Endothelial cell of umbilical vein (primary cell): ENCODE results near the gene UBE2L3. TPM values are rescaled to one million over a fixed set of nuclear protein-coding genes. Genes with fewer than 3 reads are reported as not detected.
"Not testable (repeated sequence)": the region's sequence is repeated elsewhere in the genome, so short reads cannot be mapped to it uniquely, and the experiment has no call there.

Experiments
- BruUV-seq: library from RNA; stranded (reverse); fragments of 400-500 nt; replicated peaks from 2 replicates; lab custom pipeline; 2021; lab: Mats Ljungman, UMichigan
- CTCF ChIA-PET: fragments of 300-600, 350-600 bp; sonication (Branson Sonifier 250); formaldehyde crosslinking; loops from one replicate; lab custom pipeline; 2021; ENCODE audit warnings: antibody characterized with exemption, inconsistent platforms; lab: Charles Lee
- POLR2A ChIA-PET: fragments of 300-600, 350-600 bp; sonication (Branson Sonifier 250); formaldehyde crosslinking; loops from one replicate; lab custom pipeline; 2021; ENCODE audit warnings: antibody characterized with exemption, inconsistent platforms; lab: Charles Lee
- DNase-seq: peaks from one replicate; pipeline ENCODE4 v3.0.0-alpha.2; 2011; ENCODE audit warnings: low read depth, low spot score
- FAIRE-seq: peaks from 2 replicates; lab custom pipeline; 2011; peaks lifted over from hg19 to GRCh38; lab: Jason Lieb, UNC
- H2AFZ ChIP-seq: 2 replicates; pipeline ENCODE4 v1.6.0; 2012; ENCODE audit warnings: low read depth, low read length, control low read depth, inconsistent platforms
- H3K27ac ChIP-seq: 2 replicates; pipeline ENCODE4 v1.5.1; 2011; ENCODE audit warnings: low read depth, mild to moderate bottlenecking, control low read depth, low read length, moderate library complexity; ENCODE audit not compliant: insufficient read depth
- H3K27me3 ChIP-seq, 2 experiments: 2 replicates each; pipeline versions ENCODE4 v1.6.0 to v1.6.1; 2011; ENCODE audit warnings: low read length in 2 of 2, mixed read lengths in 1 of 2; ENCODE audit not compliant: control insufficient read depth in 2 of 2, insufficient read depth in 2 of 2
- H3K36me3 ChIP-seq, 2 experiments: 2 replicates in 1 of 2; 3 replicates in 1 of 2; pipeline ENCODE4 v1.5.1; 2011; ENCODE audit warnings: low read length in 2 of 2, mild to moderate bottlenecking in 1 of 2, moderate library complexity in 1 of 2; ENCODE audit not compliant: control insufficient read depth in 2 of 2, insufficient read depth in 2 of 2; ENCODE audit errors: extremely low read depth in 1 of 2
- H3K4me1 ChIP-seq: 3 replicates; pipeline ENCODE4 v1.5.1; 2011; ENCODE audit warnings: mild to moderate bottlenecking, low read length; ENCODE audit not compliant: control insufficient read depth, insufficient read depth; ENCODE audit errors: extremely low read depth
- H3K4me2 ChIP-seq: 2 replicates; pipeline ENCODE4 v1.6.1; 2011; ENCODE audit warnings: low read length, control low read depth, mixed read lengths; ENCODE audit not compliant: insufficient read depth
- H3K4me3 ChIP-seq, 3 experiments: fragments of 200-600 bp in 1 of 3; sonication (generic), shearing (Covaris generic) in 1 of 3; replicated peaks in 1 of 3; 2 replicates each; pipeline ENCODE4 v1.5.1; 2011 to 2016; ENCODE audit warnings: control low read depth in 3 of 3, low read length in 3 of 3, mild to moderate bottlenecking in 2 of 3, inconsistent platforms in 1 of 3, low read depth in 1 of 3, moderate library complexity in 1 of 3; ENCODE audit not compliant: insufficient read depth in 1 of 3
- H3K79me2 ChIP-seq: 2 replicates; pipeline ENCODE4 v1.6.0; 2012; ENCODE audit warnings: low read length, inconsistent platforms; ENCODE audit not compliant: control insufficient read depth, insufficient read depth
- H3K9ac ChIP-seq: replicated peaks from 2 replicates; pipeline ENCODE3; 2011; ENCODE audit warnings: low read length, control low read depth; ENCODE audit not compliant: insufficient read depth; ENCODE audit errors: extremely low read depth
- H3K9me1 ChIP-seq: replicated peaks from 3 replicates; pipeline ENCODE4 v1.6.0; 2011; ENCODE audit warnings: mild to moderate bottlenecking, low read length; ENCODE audit not compliant: control insufficient read depth, insufficient read depth; ENCODE audit errors: extremely low read depth
- H3K9me3 ChIP-seq: replicated peaks from 2 replicates; pipeline ENCODE4 v1.5.1; 2012; ENCODE audit warnings: low read length, inconsistent platforms; ENCODE audit not compliant: control insufficient read depth, insufficient read depth
- H4K20me1 ChIP-seq: replicated peaks from 2 replicates; pipeline ENCODE3; 2011; ENCODE audit warnings: mild to moderate bottlenecking, low read length; ENCODE audit not compliant: control insufficient read depth, insufficient read depth; ENCODE audit errors: extremely low read depth
- CTCF ChIP-seq, 2 donors: IDR thresholded peaks; 1 replicate in 1 of 2; 2 replicates in 1 of 2; pipeline ENCODE4 v1.5.1; 2011; ENCODE audit warnings: low read length in 2 of 2, mild to moderate bottlenecking in 2 of 2, moderate library complexity in 2 of 2, control low read depth in 1 of 2, inconsistent platforms in 1 of 2, low read depth in 1 of 2; ENCODE audit not compliant: insufficient read depth in 1 of 2; ENCODE audit errors: extremely low read depth in 1 of 2
- MYC ChIP-seq: IDR thresholded peaks from one replicate; pipeline ENCODE4 v1.6.1; 2011; ENCODE audit warnings: mild to moderate bottlenecking, low read depth, low read length
- POLR2A ChIP-seq: IDR thresholded peaks from 2 replicates; pipeline ENCODE4 v1.6.1; 2012; ENCODE audit warnings: low read depth, mild to moderate bottlenecking, control low read depth, low read length
- POLR2AphosphoS5 ChIP-seq: IDR thresholded peaks from 2 replicates; pipeline ENCODE4 v1.6.1; 2012; ENCODE audit warnings: low read depth, mild to moderate bottlenecking, control low read depth, low read length, moderate library complexity; ENCODE audit not compliant: insufficient read depth
- dilution Hi-C: fragments of 300-500 bp; cut with MboI; formaldehyde crosslinking; loops from one replicate; pipeline ENCODE4 v1.15.0; 2019; ENCODE audit warnings: low sequenced_read_pairs; ENCODE audit not compliant: extremely low pct_ligation_motif_present
- intact Hi-C: fragments of 100-400 bp; cut with micrococcal nuclease; formaldehyde crosslinking; loops from one replicate; pipeline ENCODE4 v1.10.0; 2022
- polyA plus RNA-seq, 4 experiments: library from polyadenylated mRNA; depleted of rRNA in 3 of 4; stranded (reverse) in 3 of 4; unstranded in 1 of 4; fragments of >200 nt; gene quantifications; 2 replicates each; pipeline versions ENCODE4 v1.2.1 to v1.2.3, GENCODE V29; 2011 to 2012; ENCODE audit warnings: missing spikeins in 1 of 4
- total RNA-seq: library from RNA; stranded (reverse); gene quantifications from 2 replicates; pipeline ENCODE4 v1.2.3, GENCODE V29; 2021

The UBE2L3 gene
- total and polyA plus RNA-seq, 2 donors (not counting 3 experiments of a cell fraction or from before 2014, with no cell fraction given), result 66.0 to 83.5 TPM

GRCh38 chr22:21568347-21569075, 997 bp downstream of the UBE2L3 start:
- peaks cover 59% of the 10 kb centered on the region for H3K79me2 ChIP-seq
- ChIA-PET CTCF (interaction anchor here (0.7 to 1.8 kb wide), 5 partner anchors 34 to 78 kb away, joined by 4 to 8 read pairs (median 4); no protein-coding TSS in a partner anchor), POLR2A (interaction anchor here (0.6 to 1.0 kb wide), 3 partner anchors 10 to 1520 kb away, joined by 4 to 5 read pairs (median 5); no protein-coding TSS in a partner anchor)
- no peak overlapping the region for H2AFZ ChIP-seq
- TF ChIP-seq CTCF (IDR thresholded peaks at IDR 0.05; ENCODE audit: extremely low read depth in 1 of 2, insufficient read depth in 1 of 2, low read depth in 1 of 2, low read length in 2 of 2) (no peak), POLR2AphosphoS5 (peak; percentile 51), POLR2A (peak; percentile 64), MYC (no peak)
- no TSS peak for BruUV-seq
- H3K4me1 ChIP-seq, result peaks cover 22% of the 10 kb centered on the region
- peak overlapping the region; percentile 83 for H3K27ac ChIP-seq
- dilution Hi-C loops (no loop called here), intact Hi-C loops (no loop called here)
- H3K27me3 ChIP-seq, result peaks cover 0 to 1% of the 10 kb centered on the region in 2 experiments
- peak overlapping the region; percentile 96 for H3K9ac ChIP-seq
- peak; percentile 74 for FAIRE-seq
- no peaks in the 10 kb centered on the region for H3K9me3 ChIP-seq
- DNase-seq, result peak; percentile 57
- H3K4me3 ChIP-seq, result peak overlapping the region; percentile 69 to 78 (median 69)
- H4K20me1 ChIP-seq, result peaks cover 13% of the 10 kb centered on the region
- H3K4me2 ChIP-seq, result peak overlapping the region; percentile 92
- no peaks in the 10 kb centered on the region for H3K9me1 ChIP-seq
- peaks cover 0 to 3% of the 10 kb centered on the region in 2 experiments for H3K36me3 ChIP-seq

GRCh38 chr22:21569076-21569427, 1.5 kb downstream of the UBE2L3 start:
- DNase-seq, dilution Hi-C loops, H3K27me3 ChIP-seq, BruUV-seq, FAIRE-seq, H2AFZ ChIP-seq, H3K9me3 ChIP-seq, H3K9me1 ChIP-seq, intact Hi-C loops, H3K36me3 ChIP-seq: not testable (repeated sequence)
- H3K79me2 ChIP-seq, result peaks cover 65% of the 10 kb centered on the region
- CTCF ChIA-PET, result interaction anchor here (0.7 to 1.8 kb wide), 5 partner anchors 33 to 78 kb away, joined by 4 to 8 read pairs (median 4); no protein-coding TSS in a partner anchor
- peaks cover 14% of the 10 kb centered on the region for H4K20me1 ChIP-seq
- POLR2A ChIA-PET, result interaction anchor here (0.6 to 1.0 kb wide), 3 partner anchors 10 to 1520 kb away, joined by 4 to 5 read pairs (median 5); no protein-coding TSS in a partner anchor
- H3K4me3 ChIP-seq, result peak overlapping the region; percentile 69 to 78 (median 69)
- H3K4me2 ChIP-seq, result peak overlapping the region; percentile 92
- H3K9ac ChIP-seq, result peak overlapping the region; percentile 96
- H3K4me1 ChIP-seq, result peaks cover 22% of the 10 kb centered on the region
- H3K27ac ChIP-seq, result peak overlapping the region; percentile 83
